Left forelimb (tissue), 1 donor: ENCODE results near the gene ERBB4.

Experiments used
- DNase-seq: peaks from one replicate; pipeline ENCODE4 v3.0.0-alpha.2; 2018; ENCODE audit warnings: low spot score

The ERBB4 gene

DNA sequence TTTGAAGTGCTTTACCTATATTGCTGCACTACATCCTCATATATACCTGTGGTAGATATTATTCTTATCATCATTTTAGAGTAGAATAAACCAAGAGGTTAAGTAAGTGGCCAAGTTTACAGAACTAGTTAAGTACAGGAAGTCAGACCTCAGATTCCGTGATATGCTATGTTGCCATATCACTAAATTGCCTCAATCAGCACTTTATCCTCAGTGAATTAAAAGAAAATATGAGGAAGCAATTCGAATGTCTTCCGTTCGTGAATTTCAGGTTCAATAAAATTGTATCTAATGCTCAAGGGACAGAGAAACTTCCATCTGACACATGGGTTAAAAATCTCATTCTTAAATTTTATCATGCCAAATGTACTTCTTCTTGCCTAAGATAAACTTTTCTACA is 1133.6 kb downstream of the ERBB4 start:
- DNase-seq = no peak

DNA sequence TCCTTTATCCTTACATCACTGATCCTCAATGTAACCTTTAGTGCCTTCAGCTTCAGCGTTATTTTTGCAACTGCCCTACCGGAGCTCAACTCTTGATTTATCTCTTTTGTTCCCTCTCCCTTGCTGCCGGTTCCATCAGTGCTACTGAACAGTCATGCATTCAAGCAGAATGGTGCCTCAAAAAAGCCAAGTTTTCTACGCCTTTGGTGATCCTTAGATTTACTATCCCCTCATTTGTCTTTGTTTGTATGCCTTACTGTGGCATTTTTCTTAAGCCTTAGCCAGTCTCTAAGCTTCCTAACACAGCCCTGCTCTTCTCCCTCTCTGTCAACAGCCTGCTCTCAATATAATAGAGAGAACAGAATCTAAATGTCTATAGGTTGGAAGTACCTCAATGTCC is 1134.5 kb downstream of the ERBB4 start:
- DNase-seq = no peak

GRCh38 chr2:211401328-211401727 is 1137.3 kb downstream of the ERBB4 start:
- DNase-seq = no peak

DNA sequence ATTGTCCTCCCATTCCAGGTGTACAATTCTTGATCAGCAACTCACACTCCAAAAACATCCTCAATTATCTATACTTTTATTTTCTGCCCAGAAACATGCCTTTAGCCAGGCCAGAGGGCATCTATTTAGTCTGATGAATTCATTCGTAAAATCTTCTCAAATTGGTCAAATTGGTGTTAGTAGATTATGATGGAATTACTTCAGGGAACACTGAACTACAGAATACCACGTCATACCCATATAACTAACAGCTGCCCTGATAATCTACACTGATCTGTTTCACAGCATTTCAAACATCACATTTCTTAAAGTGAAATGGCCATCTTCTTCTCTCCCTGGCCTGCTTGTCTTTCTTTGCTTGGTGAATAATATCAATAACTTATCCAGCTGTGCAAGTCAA is 1140.8 kb downstream of the ERBB4 start:
- DNase-seq = no peak

GRCh38 chr2:211396815-211397214 is 1141.8 kb downstream of the ERBB4 start:
- DNase-seq = no peak

DNA sequence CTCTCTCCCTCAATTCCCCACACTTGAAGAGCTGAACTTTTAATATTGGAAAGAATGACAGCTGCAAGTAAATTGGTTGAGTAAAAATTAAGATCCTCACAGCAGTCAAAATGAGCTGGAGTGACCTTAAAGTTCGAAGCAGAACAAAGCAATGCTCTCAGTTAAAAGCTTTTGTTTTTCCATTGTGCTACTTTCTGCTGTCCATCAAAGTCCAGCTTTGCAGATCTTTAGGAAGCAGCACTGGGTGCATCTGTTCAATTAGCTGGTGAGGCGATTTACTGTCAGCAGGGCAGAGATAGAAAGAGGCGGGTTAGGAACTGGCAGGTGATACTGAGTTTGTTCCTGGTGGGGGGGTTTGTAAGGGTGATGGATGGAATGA is 1147.4 kb downstream of the ERBB4 start:
- no peak for DNase-seq

GRCh38 chr2:211390536-211391188 is 1147.9 kb downstream of the ERBB4 start:
- no peak for DNase-seq

- no peak for DNase-seq
Observed at GRCh38 chr2:211387734-211388133, 1150.9 kb downstream of the ERBB4 start.

- DNase-seq = no peak
Observed at GRCh38 chr2:211380041-211380440, 1158.6 kb downstream of the ERBB4 start.

DNA sequence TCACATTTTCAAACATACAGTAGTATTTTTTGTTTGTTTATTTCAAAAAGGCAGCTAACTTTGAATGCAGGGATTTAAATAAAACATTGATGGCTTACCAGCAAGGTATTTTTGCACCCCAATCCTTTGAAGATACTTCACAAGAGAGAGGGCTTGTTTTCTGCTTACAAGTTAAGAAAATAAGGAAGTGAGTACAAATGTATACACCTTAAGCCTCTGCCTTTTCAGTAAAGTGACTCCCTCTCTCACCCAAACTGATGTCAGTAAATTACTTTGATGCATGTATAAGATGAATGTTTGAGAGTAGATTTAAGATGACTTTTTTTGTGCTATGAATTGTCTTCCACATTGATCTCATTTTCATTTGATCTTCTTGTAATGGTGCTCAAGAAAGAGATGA is 1162.2 kb downstream of the ERBB4 start:
- DNase-seq = no peak

GRCh38 chr2:211373203-211373602 is 1165.4 kb downstream of the ERBB4 start:
- DNase-seq = no peak

GRCh38 chr2:211371465-211371864 is 1167.1 kb downstream of the ERBB4 start:
- DNase-seq = no peak

GRCh38 chr2:211368467-211368866 is 1170.1 kb downstream of the ERBB4 start:
- no peak for DNase-seq

DNA sequence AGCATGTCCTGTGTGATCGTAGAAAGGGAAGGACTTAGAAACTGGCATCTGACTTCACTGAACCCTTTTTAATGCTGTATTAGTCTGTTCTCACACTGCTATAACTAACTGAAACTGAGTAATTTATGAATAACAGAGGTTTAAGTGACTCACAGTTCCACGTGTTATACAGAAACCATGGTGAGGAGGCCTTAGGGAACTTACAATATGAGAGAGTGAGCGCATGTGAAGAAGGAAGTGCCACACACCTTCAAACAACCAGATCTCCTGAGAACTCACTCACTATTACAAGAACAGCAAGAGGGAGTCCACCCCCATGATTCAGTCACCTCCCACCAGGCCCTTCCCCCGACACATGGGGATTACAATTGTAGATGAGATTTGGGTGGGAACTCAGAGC is 1170.9 kb downstream of the ERBB4 start:
- DNase-seq = no peak

- DNase-seq = no peak
Observed at GRCh38 chr2:211367293-211367692, 1171.3 kb downstream of the ERBB4 start.

- no peak for DNase-seq
Observed at GRCh38 chr2:211364911-211365310, 1173.7 kb downstream of the ERBB4 start.

DNA sequence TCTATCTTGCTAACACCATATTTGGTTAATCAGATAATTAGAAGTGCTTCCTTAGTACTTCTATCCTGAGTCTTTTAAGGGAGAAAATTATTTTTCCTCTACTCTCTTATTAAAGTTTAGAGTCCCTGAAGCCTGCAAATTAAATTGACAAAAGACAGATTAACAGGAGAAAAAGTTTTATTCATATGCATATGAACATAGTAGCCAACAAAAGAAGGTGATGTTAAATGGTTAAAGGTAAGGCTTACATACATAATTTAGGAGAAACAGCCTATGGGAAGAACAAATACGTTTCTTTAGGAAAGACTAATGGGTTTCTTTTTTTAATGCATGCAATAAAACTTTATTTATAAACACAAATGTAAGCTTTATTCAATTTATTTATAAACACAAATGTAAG is 1177.2 kb downstream of the ERBB4 start:
- DNase-seq = no peak

- DNase-seq = no peak
Observed at GRCh38 chr2:211359347-211359746, 1179.3 kb downstream of the ERBB4 start.

GRCh38 chr2:211358504-211358903 is 1180.1 kb downstream of the ERBB4 start:
- no peak for DNase-seq

GRCh38 chr2:211354481-211354880 is 1184.1 kb downstream of the ERBB4 start:
- DNase-seq = no peak

DNA sequence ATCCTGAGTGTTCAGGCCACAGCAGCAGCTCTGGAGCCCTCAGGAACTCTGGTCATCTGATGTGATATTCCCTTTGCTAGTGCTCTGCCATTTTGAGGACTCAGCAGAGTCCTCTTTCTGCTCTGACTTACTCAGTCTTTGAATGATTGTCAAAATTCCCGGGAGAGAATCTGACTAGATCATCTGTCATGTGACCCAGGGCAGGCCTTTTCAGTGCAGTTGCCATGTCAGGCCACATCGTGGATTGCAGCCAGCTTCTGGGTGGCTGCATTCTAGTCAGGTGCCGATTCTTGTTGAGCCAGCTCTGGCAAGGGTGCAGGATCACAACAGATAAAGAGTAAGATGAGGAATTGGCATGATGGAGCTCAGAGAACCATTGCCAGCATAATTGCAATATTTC is 1186.6 kb downstream of the ERBB4 start:
- DNase-seq = no peak

GRCh38 chr2:211349031-211349430 is 1189.6 kb downstream of the ERBB4 start:
- no peak for DNase-seq

DNA sequence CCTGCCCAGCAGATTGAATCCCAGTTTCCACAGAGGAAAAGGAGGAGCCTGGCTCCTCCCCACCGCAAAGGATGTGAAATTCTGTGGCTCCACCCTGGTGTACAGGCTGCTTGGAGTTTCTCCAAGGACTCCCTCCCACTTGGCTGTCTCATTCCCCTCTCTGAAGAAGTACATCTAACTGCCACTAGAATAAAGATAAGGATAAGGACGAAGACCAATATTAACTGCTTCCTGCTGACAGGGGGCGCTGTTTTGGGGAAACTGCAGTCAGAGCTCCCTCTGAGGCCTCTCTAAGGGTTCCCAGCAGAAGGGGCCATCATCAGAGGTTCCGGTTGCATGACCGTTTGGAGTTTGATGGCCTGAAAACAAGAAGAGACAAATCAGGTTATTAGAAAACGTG is 1191.3 kb downstream of the ERBB4 start:
- no peak for DNase-seq

DNA sequence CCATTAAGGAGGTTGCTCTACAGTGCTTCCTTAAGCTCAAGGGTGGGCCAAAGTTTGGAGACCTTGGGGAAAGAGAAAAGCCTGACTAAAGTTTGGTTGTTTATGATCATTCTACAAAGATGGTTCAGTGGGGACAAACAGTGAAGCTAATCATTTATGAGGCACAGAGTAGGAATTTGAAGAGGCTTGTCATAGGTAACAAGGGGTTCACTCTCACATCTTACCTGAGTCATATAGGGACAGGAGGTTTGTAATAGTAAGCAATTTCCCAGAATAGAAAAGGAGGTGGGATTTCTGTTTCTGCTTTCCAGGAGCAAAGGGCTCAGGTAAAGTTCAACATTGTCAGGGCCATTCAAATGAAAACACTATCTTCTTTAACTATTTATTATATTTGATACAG is 1194.3 kb downstream of the ERBB4 start:
- DNase-seq = no peak

GRCh38 chr2:211333377-211333776 is 1205.2 kb downstream of the ERBB4 start:
- no peak for DNase-seq
